NOMO-1 treated with DMSO at 0.1 percent for 48 hours (cell line): ENCODE data around the gene LTBP1.
"Not testable (repeated sequence)": the region's sequence is repeated elsewhere in the genome, so short reads cannot be mapped to it uniquely, and the experiment has no call there.

Source experiments
- DNase-seq: peaks from one replicate; lab custom pipeline; 2025; ENCODE audit not compliant: unreplicated experiment; lab: John Stamatoyannopoulos, UW

LTBP1 gene

DNA sequence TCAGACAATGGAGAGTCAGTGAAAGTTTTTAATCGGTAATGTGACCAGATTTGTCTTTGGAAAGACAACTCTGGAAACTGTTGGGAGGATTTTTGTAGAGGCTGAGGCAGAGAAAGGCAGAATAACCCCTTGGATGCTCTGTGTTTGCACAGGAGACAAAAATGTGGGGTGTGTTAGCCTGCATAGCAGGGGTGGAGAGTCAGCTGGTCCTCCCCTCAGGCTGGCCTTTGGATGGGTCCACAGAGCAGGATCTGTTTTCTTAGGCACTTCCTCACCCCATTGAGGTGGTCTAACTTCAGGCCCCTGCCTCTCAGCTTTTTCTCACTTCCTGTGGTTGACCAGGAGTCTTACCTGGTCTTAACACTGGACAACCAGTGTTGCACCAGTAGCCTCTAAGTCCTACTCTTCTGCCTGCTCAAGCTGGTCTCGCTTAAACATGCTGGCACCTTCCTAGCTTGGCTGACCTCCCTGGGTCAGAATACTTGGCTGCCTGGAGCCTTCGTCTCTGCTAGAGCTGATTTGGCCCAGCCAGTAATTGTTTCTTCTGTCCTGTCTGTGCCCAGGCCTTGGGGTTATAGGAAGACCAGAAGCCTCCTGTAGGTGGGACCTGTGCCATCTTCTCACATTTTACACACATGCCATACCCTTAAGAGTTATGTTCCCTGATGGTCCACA lies 269.9 kb downstream of the LTBP1 start:
- DNase-seq = no peak

DNA sequence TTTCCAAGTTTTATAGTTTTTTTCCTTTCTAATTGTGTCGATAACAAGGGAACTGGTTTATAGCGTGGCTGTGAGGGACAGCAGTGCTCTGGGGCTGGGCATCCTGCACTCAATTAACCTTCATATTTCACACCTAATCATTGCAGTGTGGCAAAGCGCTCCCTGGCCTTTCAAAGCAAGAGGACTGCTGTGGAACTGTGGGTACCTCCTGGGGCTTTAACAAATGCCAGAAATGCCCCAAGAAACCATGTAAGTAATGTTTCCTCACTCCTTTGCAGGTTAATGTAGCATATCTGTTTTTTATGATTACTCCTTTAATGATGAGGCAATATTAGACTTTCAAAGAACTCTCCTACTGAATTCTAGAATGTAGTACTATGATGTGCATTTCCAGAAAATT lies 270.7 kb downstream of the LTBP1 start:
- DNase-seq = no peak

DNA sequence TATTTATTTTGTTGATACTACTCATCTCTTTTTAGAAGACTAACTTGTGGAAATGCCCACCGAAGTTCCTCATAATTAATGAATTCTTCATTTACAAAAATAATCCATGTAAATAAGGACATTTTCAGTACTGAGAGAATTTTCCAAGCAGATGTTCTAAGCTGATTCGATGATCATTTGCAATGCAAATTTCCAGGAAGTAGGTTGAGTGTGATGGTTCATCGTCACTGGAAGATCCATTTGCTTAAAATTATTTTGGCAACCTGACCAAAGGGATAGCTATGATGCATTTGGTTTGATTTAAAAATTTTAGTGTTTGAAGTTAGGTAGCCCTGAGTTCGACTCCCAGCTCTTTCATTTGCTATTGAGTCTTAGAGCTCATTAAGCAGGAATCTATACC lies 272.4 kb downstream of the LTBP1 start:
- no peak for DNase-seq

DNA sequence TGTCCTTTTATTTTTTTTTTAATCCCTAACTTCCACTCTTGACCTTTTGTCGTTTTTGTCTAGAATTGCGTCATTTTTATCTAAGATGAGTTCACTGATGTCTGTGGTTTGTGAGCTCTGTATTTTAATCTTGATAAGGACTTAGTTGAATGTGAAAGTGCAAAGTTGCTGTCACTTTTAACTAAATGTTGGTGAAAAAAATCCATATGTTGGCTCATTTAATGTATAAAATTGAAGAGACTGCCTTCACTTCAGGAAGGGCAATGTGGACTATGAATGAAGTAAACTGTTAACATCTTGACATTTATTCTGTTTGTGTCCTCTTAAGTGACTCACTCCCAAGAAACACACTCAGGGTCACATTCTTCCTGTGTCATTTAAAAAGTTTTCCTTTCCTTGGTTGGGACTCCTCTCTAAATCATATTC lies 273.1 kb downstream of the LTBP1 start:
- DNase-seq = no peak

DNA sequence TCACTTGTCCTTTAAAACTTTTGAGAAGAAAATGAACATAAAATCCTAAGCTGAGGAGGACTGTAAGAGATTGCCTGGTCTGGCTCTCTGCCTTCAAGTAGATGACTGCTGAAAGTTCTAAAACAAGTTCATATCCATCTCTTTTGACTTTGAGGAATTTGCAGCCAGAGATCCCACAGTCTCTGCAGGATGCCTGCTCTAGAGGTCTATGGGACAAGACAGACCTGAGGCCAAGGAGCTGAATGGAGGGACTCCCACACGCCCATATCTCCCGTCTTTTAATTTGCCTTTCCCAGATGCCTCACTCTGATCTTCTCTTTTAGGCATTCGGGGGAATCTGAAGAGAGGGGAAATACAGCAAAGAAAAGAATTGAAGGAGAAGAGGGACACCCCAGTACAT lies 273.8 kb downstream of the LTBP1 start:
- no peak for DNase-seq

DNA sequence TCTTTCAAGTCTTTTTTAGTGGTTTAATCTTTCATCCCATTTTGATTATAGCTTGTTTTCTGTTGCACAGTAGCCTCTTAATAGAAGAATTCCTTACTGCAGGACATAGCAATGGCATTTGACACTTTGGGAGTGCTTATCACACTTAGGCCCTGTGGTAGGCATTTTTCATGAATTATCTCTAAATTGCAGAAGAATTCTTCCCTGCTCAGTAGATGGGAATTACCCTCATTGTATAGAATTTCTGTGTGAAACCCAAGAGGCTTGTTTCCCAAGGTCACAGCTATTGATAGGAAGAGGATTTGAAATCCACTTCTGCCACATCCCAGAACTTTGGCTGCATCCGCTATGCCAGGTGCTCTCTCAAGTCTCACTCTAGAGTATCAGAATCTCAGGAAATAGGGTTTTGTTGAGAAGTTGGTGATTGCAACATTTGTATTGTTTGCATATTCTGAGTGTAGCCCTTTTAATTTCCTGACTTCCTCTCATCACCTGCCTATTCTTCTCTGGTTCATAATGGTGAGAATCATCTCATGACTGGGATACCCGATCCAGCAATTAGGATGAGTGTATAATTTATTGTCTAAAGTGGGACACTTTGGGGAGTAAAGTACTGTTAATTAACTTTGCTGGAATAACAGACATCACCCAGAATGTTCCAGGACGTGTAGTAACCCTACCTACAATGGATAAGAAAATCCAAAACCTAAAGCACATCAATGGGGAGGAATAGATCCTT lies 274.5 kb downstream of the LTBP1 start:
- no peak for DNase-seq

DNA sequence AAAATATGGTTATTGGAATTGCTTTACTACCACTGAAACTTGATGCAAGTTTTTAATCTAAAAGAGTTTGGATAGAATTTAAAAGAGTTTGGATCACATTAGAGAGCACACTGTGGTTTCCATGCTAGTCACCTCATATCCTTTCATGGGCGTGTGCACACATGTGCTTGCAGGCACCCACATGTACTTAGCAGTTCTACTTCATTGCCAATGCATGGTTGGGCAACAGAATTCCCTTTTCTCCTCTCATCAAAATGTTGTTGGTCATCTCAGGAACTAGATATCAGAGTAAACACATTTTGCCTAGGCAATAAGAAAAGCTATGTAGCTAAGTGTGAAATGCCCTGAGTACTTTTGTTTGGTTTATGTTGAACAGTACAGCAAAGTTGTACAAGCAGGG lies 275.6 kb downstream of the LTBP1 start:
- no peak for DNase-seq

DNA sequence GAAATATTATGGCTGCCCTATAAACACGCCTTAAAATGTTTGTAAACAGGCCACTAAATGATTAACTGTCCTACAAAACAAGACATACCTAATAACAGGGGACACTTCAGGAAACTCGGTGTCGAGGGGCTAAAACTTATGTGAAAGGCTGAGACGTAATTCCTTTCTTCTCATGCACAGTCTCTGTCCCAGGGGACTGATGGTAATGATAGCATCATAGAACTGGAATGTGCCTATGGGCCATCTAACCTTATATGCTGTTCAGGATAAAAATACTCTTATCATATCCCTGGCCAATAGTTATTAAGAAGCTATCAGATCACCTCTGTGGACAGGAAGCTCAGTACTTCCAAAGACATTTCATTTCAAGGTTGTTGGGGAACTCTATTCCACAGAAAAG lies 277.1 kb downstream of the LTBP1 start:
- no peak for DNase-seq

DNA sequence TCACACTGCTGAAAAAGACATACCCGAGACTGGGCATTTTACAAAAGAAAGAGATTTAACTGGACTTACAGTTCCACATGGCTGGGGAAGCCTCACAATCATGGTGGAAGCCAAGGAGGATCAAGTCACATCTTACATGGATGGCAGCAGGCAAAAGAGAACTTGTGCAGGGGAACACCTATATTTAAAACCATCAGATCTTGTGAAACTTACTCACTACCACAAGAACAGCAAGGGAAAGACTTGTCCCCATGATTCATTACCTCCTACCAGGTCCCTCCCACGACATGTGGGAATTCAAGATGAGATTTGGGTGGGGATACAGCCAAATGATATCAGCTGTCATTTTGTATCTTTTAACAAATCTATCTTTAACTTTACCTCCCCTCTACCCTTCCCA lies 278.6 kb downstream of the LTBP1 start:
- DNase-seq = no peak

DNA sequence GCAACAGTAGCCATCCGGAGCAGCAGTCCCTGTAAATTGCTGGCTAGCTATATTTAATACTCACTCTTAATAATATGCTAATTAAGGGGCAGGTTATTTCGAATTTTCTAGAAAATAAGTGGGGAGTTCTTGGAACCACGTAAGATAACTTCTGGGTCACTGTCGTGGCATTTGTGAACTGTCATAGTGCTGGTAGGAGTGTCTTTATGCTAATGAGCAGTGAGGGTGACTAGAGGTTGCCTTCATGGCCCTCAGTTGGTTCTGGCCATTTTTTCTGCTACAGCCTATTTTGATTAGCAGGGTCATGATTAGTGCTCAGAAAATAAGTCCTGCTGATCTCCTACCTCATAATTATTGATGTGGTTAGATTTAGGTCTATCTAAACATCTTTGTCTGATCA lies 279.8 kb downstream of the LTBP1 start:
- no peak for DNase-seq

DNA sequence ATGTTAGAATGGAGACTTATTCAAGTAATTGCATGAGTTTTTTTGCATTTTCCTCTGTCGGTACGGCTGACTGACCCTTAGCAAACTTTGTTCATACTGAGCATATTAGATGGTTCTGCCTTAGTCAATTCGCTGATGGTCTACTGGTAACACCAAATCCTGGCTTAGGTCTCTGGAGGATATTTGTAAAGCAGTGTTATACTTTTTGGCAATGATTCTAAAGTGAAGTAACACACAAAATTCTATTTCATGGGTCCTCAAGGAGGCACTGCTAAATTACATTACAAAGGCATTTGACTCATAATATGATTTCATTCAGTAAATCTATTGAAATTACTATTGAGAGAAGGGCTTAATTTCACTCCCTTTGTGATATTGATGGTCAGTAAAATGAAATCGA lies 282.9 kb downstream of the LTBP1 start:
- DNase-seq = no peak

DNA sequence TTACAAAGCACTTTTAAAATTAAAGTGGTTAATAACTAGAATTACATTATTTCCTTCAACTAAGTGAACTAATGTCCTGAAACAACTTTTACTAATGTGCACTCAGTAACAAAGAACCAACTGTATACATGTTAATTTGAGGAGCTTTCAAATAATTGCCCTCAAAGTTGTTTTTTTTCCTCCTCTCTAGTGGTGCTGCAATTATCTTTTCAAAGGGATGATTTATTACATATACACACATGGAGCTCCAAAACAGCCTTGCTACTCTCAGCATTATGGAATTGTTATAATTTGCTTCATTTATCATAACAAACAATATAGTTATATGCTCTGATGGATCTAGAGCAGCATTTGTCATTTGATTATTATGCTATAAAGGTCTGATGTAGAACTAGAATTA lies 283.4 kb downstream of the LTBP1 start:
- no peak for DNase-seq

DNA sequence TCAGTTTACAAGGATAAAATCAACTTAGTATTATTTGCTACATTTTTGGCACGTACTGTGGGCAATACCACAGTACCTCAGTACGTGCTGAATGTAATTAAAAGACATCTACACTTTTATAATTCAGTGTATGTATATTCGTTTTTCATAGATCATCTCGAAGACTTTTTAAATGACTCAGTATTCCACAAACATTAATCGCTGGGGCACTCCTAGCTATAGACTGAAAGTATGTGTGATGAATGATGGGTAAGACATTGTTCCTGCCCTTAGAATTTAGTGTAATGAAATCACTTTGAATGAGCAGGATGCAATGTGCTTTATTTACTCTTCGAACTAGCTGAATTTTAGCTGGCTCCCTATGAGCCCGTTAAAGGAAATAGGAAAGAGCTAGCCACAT lies 284.1 kb downstream of the LTBP1 start:
- DNase-seq = no peak

DNA sequence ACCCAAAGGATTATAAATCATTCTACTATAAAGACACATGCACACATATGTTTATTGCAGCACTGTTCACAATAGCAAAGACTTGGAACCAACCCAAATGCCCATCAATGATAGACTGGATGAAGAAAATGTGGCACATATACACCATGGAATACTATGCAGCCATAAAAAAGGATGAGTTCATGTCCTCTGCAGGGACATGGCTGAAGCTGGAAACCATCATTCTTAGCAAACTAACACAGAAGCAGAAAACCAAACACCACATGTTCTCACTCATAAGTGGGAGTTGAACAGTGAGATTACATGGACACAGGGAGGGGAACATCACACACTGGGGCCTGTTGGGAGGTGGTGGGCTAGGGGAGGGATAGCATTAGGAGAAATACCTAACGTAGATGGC lies 288.8 kb downstream of the LTBP1 start:
- not testable (repeated sequence) for DNase-seq

DNA sequence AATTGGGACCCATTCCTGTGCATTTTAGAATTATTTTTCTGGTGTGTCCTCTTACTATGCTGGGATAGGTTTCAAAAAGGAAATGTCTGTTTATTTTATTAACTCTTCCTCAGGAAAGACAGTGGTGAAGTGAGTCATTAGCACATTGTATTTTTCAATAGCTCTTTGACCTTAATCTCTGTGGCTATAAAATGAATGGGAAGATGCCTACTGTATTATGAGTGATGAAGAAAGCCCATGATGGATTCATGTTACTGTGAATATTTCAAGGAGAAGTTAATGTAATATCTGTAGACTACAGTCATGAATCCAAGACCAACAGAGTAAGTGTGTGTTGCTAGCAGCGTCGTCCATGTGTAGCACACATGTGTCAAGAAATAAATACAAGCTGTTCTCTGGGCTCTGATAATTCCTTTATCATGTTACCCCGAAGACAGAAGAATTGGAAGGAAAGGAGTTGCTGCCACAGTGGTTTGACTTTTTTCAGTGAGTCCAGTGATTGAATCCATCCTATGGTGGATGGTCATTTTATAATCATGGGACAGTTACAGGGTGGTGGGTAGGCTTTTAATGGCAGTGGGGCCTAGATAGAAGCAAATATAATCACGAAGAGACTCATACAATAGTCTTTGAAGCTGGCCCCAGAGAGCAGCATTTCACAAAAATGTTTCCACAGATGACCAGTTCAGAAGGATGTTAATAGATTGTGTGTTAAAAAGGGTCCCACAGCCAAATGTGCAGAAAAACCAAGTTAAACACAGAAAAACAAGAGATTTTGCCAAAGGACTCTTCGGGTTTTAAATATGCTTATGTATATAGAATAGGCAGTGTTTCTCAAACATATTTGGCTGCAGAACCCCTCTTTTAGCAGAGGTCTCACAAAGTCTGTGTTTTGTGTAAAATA lies 290.0 kb downstream of the LTBP1 start:
- no peak for DNase-seq

DNA sequence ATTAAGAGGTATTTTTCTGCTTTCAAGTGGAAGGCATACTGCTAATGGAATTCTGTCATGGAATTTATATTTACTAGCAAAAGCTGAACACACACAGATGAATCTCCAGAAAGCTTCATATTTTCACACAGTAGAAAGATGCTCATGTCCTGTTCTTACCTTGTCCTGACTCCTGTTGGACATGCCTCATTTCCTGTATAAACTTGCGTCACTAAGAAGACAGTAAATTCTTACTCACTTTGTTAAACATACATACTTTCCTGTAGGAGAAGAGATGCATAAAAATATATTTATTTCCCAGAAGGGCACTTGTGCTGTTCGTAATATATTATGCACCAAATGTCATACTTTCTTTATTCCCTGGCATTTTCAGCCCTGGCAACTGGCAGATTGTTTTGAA lies 291.4 kb downstream of the LTBP1 start:
- DNase-seq = no peak

DNA sequence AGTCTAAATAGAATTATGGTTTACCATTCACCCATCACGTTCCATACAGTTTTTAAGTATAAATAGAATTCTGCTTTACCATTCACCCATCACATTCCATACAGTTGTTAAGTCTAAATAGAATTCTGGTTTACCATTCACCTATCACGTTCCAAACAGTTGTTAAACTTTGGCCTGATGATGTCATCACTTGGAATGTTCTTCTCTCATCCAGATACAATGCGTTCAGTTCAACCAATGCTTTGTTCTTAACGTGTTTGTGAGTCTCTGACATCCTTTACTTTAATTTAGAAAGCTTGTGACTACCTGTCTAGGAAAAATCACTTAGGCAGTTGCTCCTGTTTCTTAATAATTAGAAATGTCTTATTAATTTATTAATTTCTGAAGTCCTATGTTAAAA lies 293.4 kb downstream of the LTBP1 start:
- DNase-seq = no peak

DNA sequence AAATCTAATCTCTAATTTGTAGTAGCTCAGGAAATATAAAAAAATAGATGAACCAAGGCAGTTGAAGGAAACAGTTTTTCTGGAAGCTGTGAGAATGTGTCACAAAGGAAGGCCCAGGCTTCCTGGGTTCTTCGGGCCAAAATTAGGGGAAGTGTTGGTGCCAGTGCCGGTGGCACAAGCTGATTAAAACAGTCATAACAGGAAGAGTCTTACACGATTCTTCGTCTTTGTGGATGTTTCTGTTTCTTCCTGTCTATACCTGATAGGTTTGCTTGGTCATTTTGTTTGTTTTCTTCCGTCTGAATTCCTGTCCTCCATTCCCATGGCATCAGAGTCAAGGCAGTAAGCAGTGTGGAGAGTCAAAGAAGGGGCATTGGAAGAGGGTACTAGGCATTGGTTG lies 294.3 kb downstream of the LTBP1 start:
- no peak for DNase-seq

DNA sequence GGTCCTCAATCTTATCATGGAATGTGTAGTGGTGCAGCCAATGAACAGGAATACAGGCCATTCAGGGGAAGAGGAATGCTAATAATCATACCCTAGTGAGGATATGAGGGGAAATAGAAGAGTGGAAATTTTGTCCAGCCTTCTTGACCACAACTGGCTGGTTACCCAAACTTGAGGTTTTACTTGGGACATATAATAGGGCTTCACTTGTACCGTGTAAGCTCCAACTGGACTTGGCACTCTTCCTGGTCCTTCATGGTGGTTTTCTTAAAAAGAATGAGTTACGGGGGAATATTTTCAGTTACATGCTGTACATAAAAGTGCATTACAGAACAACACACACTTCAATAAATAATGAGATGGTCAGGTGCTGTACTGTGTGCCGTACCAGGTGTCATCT lies 294.8 kb downstream of the LTBP1 start:
- DNase-seq = no peak

DNA sequence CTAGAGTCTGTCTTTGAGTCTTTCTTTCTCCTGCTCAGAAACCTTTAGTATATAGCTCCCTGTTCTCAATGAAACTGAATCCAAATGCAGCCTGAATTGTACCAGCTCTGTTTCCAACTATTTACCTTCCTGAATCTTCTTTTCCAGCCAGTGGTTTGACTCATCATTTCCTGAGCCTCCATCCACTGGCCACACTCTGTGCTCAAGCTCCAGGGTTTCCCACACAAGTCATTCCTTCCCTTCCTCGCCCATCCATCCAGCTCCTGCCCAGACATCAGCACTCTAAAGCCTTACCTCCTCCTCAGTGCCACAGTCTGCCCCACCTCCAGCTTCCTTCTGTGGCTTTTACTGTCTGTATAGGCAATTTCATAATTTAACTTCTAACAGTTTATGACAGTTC lies 296.1 kb downstream of the LTBP1 start:
- no peak for DNase-seq

DNA sequence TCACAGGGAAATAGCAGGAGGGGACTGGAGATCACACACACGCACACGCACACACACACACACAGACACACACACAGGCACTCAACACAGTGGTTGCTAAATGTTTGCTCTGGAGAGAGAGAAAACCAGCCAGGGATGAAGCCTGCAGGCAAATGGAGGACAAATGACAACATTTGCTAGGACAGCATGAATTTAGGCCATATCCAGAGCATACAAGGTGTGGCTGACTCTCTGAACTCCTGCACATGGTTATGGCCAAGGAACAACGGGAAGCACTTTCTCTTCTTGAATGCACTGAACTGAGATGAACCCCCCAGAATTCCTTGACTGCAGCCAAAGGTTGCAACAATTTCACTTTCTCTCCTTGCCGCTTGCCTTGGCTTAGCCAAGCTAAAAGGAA lies 299.7 kb downstream of the LTBP1 start:
- DNase-seq = no peak

DNA sequence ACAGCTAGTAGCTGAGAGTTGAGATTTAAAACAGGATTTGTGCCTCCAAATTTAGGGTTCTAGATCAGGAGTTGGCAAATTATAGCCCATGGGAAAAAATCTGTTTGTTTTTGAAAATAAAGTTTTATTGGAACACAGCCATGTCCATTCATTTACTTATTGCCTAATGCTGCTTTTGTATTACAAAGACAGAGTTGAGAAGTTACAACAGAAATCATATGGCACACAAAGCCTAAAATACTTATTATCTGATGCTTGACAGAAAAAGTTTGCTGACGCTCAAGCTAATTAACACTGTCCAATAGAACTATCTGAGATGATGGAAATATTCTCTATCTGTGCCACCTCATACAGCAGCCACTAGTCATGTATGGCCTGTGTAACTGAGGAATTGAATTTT lies 300.6 kb downstream of the LTBP1 start:
- DNase-seq = no peak
